ENCODE data around the gene RERE.
A peak's percentile ranks its signal among the peaks of the same experiment; 100 is the strongest.
"Not testable (repeated sequence)": the region's sequence is repeated elsewhere in the genome, so short reads cannot be mapped to it uniquely, and the experiment has no call there.

RERE gene

DNA sequence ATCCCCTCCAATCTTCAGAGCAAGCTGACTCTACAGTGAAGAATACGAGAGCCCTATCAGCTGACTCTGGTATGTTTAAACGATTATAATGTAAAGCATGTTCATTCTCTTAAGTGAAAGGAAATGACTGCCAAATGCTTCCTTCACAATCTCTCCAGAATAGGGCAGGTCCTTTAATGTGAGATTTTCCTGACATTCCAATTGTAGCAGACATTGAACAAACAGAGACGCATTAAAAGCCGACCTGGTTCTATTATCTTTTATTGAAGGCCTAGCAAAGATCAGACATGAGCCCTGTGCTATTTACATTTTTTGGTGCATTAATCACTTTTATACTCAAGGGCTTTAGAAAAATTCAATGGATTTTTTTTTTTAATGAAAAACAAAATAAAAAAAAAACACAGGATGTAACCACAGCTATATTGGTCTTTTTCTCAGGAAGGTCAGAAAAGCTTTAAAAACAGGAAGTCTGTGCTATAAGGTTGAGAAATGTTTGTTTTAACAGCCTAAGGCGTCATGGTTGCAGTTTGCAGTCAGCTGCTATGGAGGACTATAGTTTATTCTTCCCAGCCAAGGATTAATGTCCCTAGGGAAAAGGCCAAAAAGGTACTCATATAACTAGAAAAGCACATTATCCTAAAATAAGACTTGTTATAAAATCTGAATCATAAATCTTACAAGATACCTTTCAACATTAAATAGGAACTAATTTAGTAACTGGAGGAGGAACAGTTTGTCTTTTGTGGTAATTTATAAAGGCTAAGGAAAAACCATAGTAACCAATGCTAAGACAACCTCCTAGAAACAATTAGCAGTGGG is 104.8 kb downstream of the RERE start:
- DNase-seq, result no peak

DNA sequence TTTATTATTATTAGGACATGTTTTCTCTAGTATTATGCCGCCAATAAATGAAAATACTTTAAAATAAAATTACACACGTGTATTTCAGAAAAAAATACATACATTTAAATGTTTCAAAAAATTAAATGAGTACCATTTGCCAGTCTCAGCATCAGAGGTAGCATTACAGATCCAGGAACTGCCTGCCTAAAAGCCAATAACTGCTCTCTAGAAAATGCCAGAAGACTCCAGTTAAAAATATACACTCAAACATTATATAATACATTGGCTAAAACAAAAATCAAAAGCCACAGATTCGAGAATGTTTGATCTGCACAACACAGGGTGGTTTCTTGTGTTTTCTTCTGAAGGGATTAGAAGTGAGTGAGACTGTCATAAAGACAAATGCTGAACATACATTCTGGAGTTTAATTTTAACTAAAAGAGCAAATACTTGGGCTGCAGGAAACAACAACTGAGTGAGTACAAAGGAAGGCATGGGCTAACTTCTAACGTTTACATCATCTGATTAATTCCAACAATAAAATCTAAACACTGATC is 105.5 kb downstream of the RERE start:
- no peak for DNase-seq

DNA sequence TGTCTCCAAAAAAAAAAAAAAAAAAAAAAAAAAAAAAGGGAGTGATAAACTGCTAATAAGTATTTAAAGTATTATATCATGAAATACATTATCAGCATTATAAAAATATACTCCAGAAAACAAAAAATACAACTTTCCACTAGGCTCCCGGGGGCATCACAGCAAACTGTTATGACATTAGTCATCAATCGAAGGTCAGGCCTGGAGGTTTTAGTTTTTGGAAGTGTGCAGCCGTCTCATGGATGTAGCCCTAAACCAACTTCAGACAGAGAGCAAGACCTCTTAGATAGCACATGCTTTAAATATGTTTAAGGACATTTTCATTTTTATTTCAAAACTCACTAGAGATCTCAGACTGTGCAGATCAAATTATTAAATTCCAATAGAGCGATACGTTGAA is 106.3 kb downstream of the RERE start:
- no peak for DNase-seq

DNA sequence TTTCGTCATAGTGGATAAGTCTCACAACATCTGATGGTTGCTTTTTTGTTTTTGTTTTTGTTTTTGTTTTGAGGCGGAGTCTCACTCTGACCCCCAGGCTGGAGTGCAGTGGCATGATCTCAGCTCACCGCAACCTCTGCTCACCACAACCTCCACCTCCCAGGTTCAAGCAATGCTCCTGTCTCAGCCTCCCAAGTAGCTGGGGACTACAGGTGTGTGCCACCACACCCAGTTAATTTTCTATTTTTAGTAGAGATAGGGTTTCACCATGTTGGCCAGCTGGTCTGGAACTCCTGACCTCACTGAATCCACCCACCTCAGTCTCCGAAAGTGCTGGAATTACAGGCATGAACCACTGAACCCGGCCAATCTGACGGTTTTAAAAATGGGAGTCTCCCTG is 109.2 kb downstream of the RERE start:
- DNase-seq, result no peak

DNA sequence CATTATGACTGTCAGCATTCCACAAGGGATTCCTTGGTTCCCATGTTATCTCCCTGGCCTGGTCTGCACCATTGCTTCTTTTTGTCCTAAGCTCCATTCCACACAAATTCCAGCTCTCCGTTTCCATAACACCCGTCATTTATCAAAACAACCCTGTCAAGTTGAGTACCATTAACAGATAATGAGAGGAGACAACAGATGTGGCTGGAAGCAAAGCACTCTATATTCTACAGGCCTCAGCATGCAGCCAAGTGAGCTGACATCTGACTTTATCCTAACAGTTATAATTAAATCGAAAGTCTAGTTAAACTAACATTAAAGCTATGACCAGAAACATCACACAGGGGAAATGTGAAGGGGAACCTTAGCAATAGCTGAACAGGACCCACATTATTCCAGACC is 110.4 kb downstream of the RERE start:
- no peak for DNase-seq

DNA sequence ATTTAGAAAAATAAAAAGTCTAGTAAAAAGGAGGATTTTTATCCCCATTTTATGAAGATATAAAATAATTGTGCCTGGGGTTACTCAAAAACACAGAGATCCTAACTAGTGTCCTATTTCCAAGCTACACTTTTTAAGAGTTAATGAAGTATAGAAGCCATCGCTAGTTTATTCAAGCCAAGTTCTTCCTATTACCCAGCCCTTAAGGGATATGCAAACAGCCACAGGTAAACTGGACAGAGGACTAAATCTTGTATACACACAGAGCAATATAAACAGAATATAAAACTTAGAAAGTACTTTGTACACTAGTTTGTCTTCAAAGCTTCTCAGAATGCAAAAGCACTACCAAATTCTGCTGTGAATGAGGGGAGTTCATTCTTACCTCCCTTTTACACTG is 111.1 kb downstream of the RERE start:
- DNase-seq, result no peak

DNA sequence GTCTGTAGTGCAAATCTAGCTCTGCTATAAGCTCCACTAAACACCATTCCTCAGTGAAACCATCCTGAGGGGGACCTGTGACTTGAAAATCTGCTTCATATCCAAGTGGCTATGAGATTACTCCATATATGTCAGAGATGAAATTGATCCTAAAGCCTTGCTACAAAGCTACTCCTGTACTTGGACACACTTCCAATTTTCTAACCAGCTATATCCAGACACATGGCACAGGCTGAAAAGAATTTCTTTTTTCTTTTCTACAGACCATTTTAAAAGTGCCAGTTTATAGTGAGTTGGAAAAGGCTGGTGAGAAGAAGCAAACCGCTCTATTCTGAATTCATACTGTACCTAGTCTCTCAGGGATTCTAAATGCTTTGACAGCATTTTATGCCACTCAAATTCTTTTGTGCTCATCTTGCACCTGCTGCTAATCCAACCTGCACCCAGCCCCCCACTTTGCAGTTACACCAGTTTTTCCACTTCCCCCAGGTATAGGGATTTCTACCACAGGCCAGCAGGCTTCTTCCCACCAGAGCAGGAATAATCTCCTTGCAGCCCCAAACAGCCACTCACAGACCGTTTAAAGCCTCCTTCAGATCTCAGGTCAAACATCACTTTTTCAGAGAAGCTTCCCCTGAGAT is 112.5 kb downstream of the RERE start:
- DNase-seq, result no peak

DNA sequence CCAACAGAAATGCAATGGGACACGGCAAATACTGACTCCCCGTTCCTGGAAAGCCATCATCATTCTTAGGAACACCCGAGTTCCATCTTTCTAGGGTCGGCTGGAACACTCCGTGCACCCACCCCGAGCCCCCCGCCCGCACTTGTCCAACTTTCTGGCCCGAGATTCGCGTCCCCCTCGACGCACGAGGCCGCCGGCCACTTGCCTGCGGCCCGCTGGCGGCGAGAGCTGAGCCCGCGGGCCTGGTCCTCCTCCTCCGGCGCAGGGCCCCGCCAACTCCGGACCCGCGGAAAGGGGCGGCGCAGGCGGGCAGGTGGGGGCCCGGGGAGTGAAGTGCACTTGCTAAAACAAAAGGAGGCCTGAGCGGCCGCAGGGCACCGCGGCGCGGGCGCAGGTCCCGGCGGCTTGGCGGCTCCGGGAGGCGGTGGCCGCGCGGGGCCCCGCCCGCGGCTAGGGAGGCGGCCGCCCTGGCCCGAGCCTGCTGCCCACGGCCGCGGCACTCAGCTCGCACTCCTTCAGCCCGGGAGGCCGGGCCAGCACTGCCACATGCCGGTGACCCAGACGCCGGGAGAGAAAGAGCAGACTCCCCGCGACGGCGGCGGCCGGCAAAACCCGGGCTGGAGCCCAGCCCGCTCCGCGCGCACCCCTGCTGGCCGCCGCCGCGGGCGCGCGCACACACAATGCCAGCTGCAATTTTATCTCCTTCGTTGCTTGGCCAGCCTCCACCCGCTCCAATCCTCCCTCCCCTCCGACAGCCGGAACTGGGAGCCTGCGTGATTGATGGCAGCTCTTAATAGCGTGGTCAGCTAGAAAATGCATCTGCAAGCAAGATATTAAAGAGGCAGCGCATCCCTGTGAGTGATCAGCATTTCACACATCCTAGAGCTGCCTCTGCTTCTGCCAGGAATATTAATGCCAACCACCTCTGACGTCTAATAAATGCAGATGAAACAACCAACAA is 114.3 kb downstream of the RERE start:
- DNase-seq, result peak; percentile 27

DNA sequence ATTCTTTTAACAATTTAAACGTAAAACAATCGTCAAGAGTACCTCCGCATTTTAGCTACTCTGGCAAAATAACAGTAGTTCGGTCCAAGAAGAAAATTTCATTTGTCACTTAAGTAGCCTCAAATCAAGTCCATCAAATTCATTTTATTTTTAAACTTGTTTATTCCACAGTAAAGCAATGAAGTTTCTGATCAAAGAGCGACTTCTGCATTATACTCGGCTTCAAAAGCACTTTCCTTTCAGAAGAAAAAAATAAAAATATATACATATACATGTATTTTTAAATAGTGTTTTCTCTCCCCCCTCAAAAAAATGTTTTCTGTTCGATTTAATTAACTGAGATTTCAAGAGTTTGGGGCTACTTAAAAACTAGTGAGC is 115.0 kb downstream of the RERE start:
- DNase-seq, result no peak

DNA sequence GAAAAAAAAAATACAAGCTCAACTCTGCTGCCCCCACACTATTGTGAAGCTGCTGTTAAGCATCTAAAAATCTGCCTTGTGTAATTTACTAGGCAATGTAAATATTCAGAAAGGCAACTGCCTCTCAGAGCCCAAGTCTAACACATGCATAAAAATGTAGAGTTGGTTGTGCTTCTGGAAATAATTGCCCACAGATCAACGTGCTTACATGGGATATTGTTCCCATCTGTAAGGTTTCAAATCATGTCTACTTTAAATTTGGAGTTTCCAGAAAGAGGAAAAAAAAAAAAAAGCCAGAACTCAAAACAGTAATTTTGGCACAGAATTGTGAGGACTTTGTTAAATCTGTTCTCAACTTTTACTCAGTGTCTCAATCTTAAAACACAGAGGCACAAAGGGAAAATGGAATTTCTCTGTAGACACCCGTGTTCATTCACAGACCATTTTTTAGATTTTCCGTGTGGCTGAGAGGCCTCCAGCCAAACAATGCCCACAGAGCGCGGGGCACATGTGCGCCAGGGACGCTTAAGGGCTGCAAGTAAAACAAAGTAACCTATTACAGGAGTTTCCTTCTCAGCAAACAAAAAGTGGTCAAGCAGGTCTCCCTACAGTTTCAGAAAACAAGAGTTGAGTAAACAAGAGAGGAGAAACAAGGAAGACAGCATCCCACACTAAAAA is 115.5 kb downstream of the RERE start:
- no peak for DNase-seq

DNA sequence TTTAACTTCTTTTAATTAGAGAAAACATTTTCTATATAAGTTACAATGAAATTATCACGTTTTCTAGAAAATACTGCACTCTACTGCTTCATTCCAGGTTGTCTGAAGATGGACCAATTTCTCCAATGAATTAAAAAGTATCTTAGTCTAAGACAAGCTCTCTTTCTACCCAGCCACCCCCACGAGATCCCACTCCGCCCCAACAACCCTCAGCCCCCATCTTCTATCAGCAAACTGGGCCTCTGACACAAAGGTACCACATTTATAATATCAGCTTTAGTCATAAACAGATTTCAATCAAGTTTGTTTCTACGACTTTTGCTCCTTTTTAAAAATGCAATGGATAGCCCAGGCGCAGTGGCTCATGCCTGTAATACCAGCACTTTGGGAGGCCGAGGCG is 117.8 kb downstream of the RERE start:
- no peak for DNase-seq

DNA sequence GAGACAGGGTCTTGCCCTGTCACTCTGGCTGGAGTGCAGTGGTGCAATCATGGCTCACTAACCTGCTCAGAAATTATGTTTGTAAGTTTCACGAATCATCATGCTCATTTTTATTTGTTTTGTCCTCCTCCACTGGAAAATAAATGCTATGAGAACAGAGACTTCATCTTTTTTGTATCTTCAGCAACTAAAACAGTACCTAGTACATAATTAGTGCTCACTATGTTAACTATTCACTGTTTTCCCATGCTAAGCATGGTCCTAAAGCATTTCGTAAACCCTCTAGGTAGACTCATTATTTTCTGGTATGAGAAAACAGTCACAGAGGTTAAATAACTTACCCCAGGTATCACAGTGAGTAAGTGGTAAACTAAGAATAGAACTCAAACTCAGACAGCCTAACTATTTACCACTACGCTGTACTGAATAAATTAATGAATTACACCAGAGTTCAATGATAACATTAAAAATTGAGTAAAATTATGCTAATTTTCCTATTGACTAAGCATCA is 118.4 kb downstream of the RERE start:
- DNase-seq, result no peak

DNA sequence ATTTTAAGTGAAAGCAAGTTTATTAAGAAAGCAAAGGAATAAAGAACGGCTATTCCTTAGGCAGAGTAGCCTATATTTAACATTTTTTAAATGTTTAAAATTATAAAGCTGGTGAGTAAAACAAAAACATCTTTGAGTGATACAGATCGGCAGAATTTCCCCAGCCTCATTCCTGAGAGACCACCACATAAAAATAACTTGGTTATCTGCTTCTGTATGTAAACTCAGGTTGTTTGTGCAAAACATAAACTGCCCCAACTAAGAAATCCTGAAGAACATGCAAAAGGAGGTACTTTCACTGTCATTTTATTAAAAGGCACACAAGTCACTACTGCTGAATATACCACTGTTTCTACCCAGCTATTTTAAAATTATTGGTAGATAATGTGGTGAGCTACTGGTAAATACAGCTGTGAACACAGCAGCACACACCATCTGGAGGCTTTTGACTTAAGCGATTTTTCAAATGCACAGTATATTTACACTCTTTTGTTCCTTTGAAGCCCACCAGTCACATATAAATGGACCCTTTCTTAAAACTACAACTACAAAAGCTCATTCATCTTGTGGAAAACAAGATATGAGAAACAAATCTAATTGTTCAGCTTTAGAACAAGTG is 119.3 kb downstream of the RERE start:
- DNase-seq, result no peak

DNA sequence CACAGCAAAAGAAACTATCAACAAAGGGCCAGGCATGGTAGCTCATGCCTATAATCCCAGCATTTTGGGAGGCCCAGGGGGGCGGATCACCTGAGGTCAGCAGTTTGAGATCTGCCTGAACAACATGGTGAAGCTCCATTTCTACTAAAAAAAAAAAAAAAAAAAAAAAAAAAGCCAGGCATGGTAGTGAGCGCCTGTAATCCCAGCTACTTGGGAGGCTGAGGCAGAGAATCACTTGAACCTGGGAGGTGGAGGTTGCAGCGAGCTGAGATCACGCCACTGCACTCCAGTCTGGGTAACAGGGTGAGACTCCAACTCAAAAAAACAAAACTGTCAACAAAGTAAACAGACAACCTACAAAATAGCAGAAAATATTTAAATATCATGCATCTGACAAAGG is 122.0 kb downstream of the RERE start:
- DNase-seq, result not testable (repeated sequence)

DNA sequence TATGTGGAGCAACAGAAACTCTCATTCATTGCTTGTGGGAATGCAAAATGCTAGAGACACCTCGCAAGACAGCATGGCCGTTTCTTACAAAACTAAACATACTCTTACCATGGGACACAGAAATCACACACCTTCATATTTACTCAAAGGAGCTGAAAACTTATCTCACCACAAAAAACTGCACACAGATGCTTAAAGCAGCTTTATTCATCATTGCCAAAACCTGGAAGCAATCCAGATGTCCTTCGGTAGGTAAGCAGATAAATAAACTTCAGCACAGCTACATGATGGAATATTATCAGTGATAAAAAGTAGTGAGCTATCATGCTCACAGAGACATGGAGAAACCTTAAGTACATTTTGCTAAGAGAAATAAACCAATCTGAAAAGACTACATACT is 124.3 kb downstream of the RERE start:
- DNase-seq, result no peak

DNA sequence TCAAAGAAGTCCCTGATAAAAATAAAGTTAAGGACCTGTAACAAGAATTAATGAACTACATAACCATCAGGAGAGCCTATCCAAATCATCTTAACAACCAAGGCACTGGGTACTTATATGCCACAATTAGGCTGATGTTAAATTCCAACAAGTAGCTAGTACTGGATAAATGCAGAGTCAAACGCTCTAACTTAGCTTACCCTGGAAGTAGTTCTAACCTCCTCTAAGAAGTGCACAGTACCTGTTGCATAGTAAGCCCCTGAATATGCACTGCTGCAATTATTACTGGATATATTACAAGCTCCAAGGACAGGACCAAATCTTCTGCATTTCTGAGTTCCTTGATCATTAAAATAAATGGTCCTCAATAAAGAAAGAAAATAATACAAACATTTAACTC is 125.8 kb downstream of the RERE start:
- DNase-seq, result no peak

DNA sequence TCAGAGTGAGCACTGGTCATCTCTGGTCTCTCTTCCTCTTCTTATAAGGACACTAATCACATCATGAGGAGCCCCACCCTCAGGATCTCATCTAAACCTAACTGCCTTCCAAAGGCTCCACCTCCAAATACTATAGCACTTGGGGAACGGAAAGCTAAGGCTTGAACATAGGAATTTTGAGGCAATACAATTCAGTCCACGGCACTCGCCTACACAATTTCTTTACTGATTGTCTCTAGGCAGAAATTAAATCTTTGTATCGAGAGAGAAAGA is 127.3 kb downstream of the RERE start:
- DNase-seq, result no peak

DNA sequence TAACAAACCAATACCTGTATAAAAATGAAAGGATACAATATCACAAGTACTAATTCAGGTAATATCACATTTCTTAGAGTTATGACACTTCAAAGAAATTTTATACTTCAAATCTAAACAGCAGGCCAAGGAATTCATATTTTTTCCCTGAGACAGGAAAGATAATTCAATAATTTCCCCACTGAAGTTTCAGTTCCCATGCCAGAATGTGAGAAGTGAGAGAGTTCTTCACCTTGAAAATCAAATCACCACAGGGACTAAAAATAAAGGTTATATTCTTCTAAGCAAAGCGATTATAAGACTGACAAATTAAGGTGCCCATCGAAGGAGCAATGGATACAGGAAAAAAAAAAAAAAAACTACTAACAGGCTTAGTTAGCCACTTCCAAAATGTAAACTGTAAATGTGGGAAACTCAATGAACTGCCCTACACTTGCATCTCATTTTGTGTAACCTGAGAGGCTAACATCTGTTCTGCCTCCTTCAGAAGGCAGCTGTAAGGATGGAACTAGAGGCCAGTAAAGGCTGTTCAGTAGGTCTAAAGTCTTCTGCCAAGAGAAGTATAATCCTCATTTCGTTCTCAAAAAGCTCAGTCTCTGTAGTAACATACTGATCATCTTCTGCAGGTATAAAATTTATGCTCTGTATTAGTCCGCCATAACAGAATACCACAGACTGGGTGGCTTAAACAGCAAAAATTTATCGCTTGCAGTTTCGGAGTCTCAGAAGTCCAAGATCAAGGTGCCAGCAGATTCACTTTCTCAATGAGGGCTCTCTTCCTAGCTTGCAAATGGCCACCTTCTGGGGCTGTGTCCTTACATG is 127.8 kb downstream of the RERE start:
- DNase-seq, result no peak

DNA sequence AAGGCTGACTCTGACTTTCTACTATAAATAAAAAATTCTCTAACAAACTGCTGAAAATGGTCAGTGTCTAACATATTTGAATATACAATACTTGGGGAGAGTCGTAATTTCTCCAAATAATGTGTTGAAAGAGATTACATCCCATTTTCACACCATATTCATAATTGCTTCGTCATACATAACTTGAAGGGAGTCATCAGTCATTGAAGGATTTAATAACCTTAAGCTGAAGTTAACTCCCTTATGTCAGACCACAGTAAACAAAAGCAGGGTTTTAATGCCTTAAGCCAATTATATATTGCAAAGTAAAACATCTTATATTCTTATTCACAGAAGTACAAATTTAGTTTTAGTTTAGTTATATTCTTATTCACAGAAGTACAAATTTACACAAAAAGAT is 129.9 kb downstream of the RERE start:
- DNase-seq, result no peak

DNA sequence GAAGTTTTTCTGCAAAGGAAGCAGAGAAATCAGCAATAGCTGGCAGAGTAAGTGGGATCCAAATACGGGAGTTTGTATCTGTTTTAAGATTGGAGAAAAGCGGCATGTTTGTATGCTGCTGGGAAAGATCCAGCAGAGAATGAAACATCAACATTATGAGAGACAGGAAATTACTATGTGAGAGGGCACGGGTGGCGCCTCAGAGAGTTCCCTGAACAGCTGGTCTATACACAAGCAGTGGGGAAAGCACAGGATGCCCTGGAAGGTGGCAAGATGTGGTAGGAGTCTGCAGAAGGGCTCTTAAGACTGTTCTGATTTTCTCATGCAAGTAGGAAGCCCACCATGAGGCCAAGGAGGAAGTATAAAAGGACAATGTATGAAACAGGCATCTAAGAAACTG is 130.4 kb downstream of the RERE start:
- no peak for DNase-seq

DNA sequence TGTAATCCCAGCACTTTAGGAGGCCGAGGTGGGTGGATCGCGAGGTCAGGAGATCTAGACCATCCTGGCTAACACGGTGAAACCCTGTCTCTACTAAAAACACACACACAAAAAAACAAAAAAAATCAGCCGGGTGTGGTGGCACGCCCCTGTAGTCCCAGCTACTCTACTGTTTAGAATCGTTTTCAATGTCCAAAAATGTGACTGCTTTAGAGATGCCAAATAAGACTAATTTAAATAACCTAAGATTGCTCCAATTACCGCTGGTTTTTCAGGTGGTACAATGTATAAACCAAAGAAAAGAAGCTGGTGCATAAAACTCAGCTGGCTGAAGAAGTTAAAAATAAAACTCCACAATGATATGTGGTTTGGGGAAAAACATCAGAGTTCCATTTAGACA is 132.0 kb downstream of the RERE start:
- no peak for DNase-seq

Measured in activated gamma-delta T cell treated with Interleukin-2 at 50 U/mL for 16 hours (primary cell).